HG02981 (cell line): Measurements from ENCODE around the gene NRAP.

ENCODE experiments used
- ATAC-seq: cut with Tn5 transposase; IDR thresholded peaks from one replicate; pipeline ENCODE4 v1.9.1; 2021; ENCODE audit warnings: mild to moderate bottlenecking, moderate library complexity; ENCODE audit not compliant: unreplicated experiment

NRAP gene

DNA sequence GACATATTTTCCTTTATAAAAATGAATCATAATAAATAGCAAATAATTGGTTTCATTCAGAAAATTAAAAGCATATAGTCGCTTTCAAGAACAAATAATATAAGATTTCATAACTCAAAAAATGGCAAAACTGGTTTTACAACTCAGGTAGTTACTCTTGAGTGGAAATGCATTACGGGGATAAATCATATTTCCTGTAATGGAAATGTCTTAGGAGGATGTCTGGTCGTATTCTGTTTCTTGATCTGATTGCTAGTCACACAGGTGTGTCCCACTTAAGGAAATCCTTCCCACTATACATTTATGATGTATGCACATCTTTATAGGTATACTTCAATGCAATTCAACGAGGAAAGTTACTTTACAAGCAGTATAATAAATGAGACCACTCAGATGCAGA is 20.7 kb downstream of the NRAP start:
- no peak for ATAC-seq

DNA sequence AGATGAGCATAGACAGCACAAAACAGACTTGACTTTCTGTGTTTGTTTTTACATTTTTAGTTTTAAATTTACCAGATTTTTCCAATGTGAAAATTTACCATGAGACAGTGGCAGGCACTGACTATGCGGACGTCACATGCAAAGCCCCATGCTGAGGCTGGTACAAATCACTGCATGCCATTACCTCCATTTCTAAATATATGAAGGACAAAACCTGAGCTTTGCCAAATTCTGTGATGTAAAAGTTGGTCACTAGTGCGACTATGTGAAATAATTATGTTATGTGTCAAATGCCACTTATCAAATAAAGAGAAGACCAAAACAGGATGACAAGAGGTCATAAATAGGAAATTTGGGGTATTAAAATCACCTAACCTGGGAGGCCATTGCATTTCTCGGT is 22.1 kb downstream of the NRAP start:
- ATAC-seq, result no peak

DNA sequence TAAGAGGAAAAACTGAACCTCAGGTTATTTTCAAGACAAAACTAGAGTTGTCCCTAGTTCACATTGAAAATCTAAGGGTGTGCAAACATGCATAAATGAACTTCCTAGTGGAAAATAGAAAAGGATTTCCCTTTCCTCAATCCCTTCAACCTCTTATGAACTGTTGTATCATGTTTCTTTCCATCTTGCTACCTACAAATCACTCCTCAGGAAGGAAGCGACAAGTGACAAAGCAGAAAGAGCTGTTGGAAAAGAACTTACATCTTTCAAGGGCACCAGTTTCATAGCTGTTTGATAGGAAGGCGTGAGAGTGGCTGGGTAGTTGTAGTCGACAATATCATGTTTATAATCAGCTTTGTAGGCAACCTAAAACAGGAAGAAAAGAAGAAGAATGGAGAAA is 23.9 kb downstream of the NRAP start:
- no peak for ATAC-seq

DNA sequence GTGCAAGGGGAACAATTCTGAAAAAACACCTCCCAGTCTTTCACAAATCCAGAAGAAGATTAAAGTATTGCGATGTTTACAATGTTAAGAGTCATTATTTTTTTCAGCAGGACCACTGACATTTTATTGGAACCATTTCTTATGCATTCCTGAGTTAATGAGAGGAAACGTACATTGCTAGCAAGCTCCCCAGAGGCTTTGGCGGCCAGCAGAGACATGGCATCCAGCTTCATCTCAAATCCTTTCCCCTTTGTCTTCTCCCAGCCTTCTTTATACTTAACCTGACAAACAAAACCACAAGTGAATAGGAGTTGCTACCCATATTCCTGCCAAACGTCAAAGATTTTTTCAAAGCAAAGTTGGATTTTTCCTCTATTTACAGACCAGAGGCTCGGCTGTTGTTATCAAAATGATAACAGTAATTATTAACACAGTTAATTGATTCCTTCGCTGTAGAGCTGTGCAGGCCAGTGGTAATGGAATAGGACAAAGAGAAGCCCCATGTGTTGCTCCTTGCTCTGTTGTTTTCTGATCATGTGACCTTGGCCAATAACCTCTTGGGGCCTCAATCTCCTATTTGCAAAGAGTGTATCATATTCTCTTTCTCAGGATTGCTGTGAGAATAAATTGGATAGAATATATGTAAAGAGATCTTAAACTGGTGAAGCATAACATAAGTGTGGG is 32.0 kb downstream of the NRAP start:
- ATAC-seq, result no peak

DNA sequence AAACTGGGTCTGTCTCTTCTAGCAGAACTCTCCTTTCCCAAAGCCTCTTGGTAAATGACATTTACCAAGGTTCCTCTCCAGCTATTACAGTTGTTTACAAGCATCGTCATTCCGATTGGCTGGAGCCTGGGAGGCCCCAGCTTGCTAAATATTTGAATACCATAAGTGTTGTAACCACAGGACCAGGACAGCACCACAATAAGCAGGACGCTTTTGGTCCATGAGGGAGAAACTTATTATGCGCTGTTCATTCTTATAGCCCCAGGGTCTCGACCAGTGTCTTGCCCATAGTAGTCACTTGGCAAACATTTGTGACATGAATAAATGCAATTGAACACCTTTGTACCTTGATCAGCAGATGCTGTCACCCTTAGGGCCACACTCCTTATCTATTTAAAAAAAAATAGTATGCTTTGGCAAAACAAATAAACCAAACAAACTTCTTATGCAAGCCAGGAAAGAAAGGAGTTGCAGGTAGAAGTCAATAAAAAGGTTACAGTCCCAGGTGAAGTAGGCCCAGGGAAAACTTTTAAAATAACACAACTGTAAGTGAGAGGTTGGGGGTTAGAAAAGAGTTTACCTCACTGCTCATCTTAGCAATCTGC is 32.8 kb downstream of the NRAP start:
- ATAC-seq, result no peak

DNA sequence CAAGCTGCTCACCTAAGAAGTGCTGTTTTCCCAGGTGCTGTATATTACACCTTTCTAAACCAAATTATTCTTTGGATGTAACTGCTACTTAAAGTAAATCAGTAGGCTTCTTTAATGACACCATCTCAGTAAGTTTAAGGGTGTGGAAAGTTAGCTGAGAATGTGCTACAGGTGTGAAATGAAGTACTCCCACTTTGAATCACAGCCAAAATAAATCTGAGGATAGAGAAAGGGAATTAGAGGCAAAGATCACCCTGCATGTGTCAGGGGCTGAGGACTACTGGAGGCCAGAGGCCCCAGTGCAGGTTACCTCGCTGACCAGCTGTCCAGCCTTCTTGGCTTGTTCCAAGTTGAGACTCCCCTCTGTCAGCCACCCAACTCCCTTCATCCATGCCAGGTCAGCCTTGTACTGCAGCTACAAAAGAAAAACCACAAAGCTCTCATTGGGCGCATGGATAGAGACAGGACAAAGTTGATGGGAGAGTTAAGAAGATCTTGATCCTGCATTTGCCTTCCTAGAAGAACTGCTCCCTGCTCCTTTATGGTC is 35.2 kb downstream of the NRAP start:
- no peak for ATAC-seq

DNA sequence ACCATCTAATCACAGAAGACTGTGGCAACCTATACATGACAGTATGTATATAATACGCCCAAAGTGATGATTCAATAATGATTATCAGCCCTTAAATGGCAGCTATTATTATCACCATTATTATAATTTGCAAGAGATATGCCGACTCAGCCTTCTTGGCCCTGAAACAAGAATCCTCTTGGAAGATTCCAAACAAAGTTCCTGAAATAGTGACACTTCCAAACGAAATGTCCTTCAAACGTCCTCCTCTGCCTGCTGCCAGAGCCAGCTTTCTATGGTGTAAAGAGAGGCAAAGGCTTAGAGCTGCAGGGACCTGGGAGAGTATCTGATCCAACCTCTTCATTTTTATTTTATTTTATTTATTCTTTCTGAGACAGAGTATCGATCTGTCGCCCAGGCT is 36.0 kb downstream of the NRAP start:
- ATAC-seq, result no peak

DNA sequence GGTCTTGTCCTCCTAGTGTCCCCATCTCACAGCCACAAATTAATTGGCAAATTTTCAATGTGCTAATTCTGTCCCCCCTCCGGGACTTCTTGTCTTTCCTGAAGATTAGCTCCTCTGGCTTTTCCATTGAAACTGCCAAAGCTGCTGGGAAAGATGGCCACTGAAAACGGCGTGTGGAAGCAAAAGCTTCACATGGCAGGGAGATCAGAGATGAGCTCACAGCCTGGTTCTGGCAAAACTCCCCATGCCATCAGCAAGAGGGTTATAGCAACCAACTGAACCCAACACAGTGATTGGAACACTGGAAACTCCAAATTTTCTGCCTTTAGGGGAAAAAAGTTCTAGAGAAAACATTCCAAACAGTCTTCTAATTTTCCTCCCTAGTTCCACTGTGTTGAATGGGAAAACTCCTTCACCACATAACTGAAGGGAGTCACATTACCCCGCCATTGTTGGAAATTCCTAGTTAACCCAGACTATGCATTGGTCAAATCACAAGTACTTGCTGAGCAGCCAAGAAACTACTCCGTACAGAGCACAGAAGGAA is 37.0 kb downstream of the NRAP start:
- no peak for ATAC-seq

DNA sequence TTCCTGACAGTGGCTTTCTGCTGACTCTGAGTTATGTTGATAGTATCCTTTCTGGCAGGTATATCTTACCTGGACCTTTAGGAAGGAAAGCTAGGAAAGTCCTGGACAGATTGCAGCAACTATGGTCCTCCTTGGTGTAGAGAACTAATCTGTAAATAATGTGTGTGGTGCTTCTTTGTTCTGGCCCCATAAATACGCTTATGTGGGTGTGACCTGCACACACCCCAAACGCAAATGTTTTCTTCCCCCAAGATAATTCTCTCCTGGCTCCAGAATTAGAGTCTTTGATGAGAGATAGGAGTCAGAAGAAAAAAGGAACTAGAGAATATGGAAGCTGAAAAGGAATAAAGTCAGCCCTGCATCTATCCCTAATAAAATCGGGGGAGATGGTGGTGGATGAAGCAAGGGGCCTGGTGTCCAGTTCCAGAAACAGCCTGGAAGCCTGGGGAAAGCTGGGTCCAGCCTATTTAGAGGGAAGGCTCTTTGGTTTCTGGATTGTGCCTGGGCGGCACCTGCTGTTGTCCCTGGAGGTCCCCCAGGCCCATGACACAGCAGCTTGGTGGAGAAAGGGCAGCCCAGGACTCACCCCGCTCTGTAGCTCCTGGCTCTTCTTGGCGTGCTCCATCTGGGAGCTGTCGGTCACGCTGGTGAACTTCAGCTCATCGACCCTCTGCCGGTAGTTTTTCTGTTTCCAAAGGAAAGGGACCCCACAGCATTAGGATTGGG is 38.2 kb downstream of the NRAP start:
- ATAC-seq, result no peak

DNA sequence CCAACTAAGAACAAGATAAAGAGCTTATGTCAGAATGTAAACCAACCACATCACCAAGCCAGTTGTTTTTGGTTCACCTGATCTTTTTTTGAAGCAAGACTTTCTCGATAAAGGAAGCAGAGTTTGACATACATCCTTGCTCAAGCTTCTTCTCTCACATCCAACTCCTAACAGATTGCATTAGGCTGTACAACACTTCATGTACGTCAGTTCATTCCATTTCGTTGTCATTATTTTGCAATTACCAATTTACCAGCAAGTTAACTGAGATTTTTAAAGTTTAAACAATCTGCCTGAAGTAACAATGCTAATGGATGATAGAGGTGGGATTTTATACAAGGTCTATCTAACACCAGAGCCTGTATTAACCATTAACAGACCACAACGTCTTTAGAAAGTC is 41.0 kb downstream of the NRAP start:
- ATAC-seq, result no peak

DNA sequence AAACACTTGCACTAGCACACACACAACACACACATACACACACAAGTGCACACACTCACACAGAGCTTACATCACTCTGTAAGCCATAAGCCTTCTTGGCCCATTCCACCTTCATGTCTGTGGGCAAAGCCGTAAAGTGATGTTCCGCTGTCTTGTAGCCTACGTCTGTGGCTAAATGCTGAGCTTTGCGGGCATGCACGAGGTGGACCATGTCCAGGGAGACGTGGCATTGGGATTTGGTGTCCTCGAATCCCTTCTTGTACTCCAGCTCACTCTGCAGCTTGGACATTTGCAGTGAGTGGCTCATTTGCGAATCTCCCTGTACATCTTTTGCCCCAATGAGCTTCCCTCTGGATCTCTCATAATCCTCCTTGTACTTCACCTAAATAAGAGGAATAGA is 42.0 kb downstream of the NRAP start:
- no peak for ATAC-seq

DNA sequence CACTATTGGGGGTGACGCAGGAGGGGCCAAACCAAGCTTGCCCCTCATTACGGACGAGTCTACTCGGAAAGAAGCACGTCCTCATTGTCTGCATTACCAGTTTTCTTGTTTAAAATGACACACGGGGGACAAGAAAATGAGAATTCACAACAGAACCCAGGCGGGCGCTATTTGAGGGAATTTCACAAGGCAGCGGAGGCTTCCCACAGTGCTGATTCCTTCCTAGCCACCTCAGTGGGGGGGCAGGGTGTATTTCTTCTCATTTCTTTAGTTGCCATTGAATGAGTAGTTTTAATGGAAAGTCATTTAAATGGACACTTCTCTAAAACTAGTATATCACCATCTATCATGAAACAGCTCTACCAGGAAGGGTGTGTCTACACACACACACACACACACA is 42.9 kb downstream of the NRAP start:
- no peak for ATAC-seq

DNA sequence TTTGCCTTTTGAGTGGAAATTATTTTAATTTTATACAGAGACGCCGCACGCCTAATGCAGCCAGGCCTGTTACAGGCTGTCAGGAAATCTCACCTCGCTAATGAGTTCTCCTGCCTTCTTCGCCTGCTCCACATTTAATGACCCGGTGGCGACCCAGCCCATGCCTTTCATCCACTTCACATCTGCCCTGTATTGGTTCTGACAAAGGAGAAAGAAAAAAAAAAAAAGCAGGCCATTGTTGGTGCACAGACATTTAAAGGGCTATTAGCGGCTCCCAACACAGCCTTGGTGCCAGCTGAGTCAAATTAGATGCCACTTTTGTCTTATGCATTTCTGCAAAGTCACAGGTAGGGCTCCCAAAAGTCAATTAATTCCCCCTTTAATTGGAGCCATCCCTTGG is 43.3 kb downstream of the NRAP start:
- ATAC-seq, result no peak

DNA sequence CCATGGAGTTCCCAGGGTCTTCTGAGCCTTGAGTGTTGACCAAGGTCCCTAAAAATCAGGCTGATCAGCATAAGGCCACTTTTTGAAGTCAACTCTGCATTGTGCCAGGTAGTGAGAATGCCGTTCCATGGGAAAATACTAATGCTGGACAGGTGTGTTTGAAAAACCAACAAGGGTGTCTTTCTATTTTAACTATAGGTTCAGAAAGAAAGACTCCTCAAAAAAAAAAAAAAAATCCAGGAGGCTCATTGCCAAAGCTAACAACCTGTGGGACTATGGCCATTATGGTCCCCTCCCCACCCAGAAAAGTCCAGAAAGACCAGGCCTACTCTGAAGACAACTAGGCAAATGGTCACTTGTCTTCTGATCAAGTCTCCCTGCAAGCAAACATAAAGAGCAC is 44.4 kb downstream of the NRAP start:
- no peak for ATAC-seq

DNA sequence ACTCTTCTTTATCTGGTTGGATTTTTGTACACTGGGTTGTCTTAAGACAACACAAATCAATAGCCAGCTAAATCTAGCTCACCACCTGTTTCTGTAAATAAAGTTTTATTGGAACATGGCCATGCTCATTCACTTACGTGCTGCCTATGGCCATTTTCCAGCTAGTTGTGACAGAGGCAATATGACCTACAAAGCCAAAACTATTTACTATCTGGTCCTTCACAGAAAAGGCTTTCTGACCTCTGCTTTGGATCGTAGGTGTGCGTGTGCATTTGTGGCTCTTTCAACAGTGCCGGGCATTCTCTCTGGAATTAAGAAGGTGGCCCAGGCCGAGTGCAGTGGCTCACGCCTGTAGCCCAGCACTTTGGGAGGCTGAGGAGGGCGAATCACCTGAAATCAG is 45.5 kb downstream of the NRAP start:
- no peak for ATAC-seq

DNA sequence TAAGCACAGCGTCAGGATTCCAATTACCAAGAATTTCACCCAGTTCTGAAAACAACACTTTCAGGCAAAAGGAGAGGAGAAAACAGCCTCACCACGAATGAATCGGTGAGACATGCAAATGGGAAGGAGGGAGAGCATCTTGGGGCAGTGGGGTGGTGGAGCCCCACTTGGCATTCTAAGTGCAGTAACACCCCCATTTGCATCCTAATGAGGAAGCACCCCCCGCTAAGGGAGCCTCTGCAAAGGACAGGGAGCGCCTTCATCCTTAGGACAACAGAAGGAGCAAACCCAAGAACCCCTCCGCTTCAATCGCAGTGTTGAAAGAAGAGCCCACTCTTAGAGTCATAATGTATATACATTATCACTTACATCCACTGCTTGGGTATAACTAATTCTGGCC is 46.8 kb downstream of the NRAP start:
- no peak for ATAC-seq

DNA sequence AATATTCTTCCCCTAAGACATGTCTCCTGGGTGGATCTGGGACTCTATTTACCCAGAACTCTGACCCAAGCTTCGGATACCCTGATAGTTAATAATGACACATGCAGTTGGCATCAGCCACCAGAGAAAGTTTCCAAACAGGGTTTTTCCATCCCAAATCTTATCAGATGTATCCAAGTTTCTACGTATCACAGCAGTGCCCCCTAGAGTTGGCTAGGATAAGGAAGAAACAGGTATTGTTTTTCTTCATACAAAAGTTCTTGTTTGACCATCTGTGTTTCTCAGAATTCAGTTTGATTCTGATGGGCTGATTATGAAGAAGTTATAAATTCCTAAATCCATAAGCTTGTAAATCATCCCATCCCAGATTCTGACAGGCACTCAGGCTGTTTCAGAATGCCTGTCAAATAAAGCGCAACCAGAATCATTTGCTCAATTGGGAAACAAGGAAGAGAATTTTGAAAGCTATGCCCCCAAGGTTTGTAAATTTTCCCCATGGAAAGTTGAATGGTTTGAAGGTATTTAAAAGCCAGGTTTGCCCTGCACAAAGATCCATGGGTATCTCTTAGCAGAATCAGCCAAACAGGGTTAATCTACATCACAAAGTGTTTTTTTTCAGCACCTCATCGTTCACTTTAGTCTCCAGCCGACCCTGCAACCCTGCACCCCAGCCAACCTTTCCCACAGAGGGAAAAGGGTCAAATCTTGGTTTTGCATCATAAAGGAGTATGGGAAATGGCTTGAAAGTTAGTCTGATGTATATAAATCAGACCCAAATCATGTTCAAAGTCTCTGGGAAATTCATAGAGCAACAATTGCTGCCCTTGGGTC is 47.4 kb downstream of the NRAP start:
- ATAC-seq, result no peak

DNA sequence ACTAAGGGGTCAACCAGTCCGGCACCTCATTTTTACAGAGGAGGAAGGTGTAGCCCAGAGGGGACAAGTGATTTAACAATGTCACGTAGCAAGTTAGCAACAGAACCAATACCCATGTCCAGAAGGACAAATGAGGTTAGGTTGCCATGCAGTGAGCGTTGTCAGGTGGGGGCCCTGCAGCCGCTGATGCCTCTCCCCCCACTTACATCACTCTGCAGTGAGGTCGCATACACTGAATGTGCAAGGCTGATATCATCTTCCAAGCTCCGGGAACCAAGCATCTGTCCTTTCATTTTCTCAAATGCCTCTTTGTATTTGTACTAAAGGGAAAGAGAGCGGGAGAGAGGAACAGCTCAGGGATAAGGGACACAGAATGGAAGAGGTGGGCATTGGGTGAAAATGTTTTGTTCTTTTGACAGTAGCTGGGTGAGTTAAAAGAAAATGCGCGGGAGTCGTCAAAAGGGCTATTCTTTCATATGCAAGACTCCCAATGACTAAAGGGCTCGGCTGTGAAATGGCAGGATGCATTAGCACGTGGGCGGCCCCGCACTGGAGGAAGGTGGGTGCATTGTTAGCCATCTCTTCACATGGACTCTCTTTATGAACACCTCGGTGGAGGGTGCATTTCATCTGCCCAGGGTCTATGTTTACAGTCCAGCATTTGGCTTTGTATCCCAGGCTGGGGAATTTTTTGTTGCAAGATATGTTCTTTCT is 49.7 kb downstream of the NRAP start:
- no peak for ATAC-seq

DNA sequence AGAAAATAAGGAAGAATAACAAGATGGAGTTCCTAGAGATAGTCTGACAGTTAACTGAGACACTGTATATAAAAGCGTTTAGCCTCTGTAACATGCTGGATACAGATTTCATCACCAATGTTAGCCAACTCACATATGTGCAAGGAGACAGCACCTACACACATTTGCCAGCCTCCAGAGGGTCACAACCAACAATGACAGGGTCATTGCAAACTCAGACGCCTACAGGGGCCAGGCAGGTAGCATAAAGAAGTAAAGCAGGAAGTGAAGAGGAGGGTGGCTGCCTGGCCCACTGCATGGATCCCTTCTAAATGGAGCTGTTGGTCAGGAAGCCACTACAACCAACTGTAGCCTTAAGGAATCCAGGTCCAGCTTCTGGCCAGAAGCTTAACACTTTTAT is 50.4 kb downstream of the NRAP start:
- ATAC-seq, result no peak

DNA sequence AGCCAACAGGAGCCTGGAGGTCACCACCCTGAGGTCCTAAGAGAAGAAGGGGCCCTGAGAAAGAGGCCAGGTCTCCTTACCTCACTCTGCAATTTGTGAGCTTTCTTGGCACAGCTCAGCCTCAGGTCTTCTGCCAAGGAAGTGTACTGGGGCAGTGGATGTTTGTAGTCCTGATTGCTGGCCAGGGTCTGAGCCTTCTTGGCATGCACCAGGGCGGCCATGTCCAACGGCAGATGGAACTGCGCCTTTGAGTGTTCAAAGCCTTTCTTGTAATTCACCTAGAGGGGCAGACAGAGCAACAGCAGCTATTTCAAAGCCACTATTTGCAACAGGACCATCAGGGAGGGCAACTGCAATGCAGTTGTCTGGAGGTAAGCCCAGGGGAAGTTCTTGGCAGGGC is 51.7 kb downstream of the NRAP start:
- ATAC-seq, result no peak
